D721Med (cell line): ENCODE measurements around the gene CEP170B.

Experiments
- DNase-seq: peaks from one replicate; pipeline ENCODE4 v3.0.0; 2011; ENCODE audit warnings: low spot score; ENCODE audit not compliant: insufficient read length
- FAIRE-seq: peaks from 2 replicates; lab custom pipeline; 2011; peaks lifted over from hg19 to GRCh38; lab: Jason Lieb, UNC
- CTCF ChIP-seq: IDR thresholded peaks from 2 replicates; pipeline ENCODE4 v1.5.1; 2012; ENCODE audit warnings: mild to moderate bottlenecking, control low read depth; ENCODE audit not compliant: insufficient read depth; ENCODE audit errors: missing control alignments

Gene CEP170B

GRCh38 chr14:104876251-104876699 lies 11.2 kb downstream of the CEP170B start:
- TF ChIP-seq CTCF = no peak
- DNase-seq (no peak), FAIRE-seq (no peak)

- no peak for TF ChIP-seq CTCF
- DNase-seq (no peak), FAIRE-seq (no peak)
Observed at GRCh38 chr14:104877066-104877805, 12.2 kb downstream of the CEP170B start.

GRCh38 chr14:104877806-104878550 lies 12.9 kb downstream of the CEP170B start:
- DNase-seq = no peak
- no peak for TF ChIP-seq CTCF
- FAIRE-seq = no peak

- no peak for DNase-seq
- FAIRE-seq = no peak
- no peak for TF ChIP-seq CTCF
Observed at GRCh38 chr14:104878582-104878981, 13.5 kb downstream of the CEP170B start.

GRCh38 chr14:104879201-104879982 lies 14.3 kb downstream of the CEP170B start:
- peak; percentile 53 for FAIRE-seq
- TF ChIP-seq CTCF = no peak
- peak; percentile 56 for DNase-seq

GRCh38 chr14:104879983-104880565 lies 15.0 kb downstream of the CEP170B start:
- FAIRE-seq (no peak), DNase-seq (no peak)
- TF ChIP-seq CTCF = no peak
